IPS-15b (cell line): ENCODE results near the gene SLC38A1.

ENCODE experiments used
- H3K27me3 ChIP-seq: one replicate; pipeline ENCODE4 v1.6.1; 2013; ENCODE audit warnings: low read length; ENCODE audit not compliant: control insufficient read depth, insufficient read depth
- H3K36me3 ChIP-seq: one replicate; pipeline ENCODE4 v1.6.1; 2013; ENCODE audit warnings: low read length; ENCODE audit not compliant: control insufficient read depth, insufficient read depth
- H3K4me1 ChIP-seq: one replicate; pipeline ENCODE4 v1.6.1; 2013; ENCODE audit warnings: mild to moderate bottlenecking, low read length; ENCODE audit not compliant: control insufficient read depth, insufficient read depth
- H3K4me3 ChIP-seq: one replicate; pipeline ENCODE4 v1.5.1; 2013; ENCODE audit warnings: low read depth, low read length
- H3K9ac ChIP-seq: one replicate; pipeline ENCODE4 v1.6.1; 2013; ENCODE audit warnings: low read depth, mild to moderate bottlenecking, low read length
- H3K9me3 ChIP-seq: one replicate; pipeline ENCODE4 v1.6.1; 2013; ENCODE audit warnings: mild to moderate bottlenecking, low read length; ENCODE audit not compliant: control insufficient read depth, insufficient read depth

The SLC38A1 gene

DNA sequence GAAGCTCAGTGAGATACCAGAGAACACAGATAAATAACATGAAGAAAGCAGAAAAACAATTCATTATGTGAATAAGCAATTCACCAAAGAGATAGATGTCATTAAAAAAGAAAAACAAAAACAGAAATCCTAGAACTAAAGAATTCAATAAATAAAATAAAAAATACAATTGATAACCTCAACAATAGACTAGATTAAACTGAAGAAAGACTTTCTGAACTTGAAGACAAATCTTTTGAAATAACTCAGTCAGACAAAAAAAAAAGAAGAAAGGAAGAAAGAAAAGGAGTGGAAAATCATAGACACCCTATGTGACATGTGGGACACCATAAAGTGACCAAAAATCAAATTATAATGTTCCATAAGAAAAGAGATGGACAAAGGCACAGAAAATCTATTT lies 14.0 kb upstream of the SLC38A1 start:
- no peaks in the 10 kb centered on the region for H3K36me3 ChIP-seq
- H3K4me3 ChIP-seq = no peak overlapping the region
- H3K27me3 ChIP-seq = no peaks in the 10 kb centered on the region
- no peaks in the 10 kb centered on the region for H3K4me1 ChIP-seq
- no peak overlapping the region for H3K9ac ChIP-seq
- peaks cover 3% of the 10 kb centered on the region for H3K9me3 ChIP-seq

DNA sequence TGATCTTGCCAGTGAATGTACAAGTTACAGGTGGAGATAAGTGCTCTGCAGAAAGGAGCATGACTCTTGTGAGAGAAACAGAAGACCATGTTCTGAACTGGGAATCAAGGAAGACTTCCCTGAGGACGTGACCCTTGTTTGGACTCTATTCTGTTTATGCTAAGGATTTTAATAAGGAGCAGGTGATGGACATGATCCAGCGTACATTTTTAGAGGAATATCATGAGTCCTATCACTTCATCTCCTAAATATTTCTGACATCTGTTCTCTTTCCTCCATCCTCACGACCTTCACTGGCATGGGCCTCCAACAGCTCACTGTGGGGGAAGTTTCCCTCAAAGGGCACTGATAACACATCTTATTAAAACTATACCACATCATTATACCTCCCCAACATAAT lies 7.9 kb upstream of the SLC38A1 start:
- Histone ChIP-seq H3K4me1 (no peaks in the 10 kb centered on the region), H3K27me3 (no peaks in the 10 kb centered on the region), H3K36me3 (no peaks in the 10 kb centered on the region), H3K9me3 (no peaks in the 10 kb centered on the region), H3K4me3 (no peak overlapping the region), H3K9ac (no peak overlapping the region)

DNA sequence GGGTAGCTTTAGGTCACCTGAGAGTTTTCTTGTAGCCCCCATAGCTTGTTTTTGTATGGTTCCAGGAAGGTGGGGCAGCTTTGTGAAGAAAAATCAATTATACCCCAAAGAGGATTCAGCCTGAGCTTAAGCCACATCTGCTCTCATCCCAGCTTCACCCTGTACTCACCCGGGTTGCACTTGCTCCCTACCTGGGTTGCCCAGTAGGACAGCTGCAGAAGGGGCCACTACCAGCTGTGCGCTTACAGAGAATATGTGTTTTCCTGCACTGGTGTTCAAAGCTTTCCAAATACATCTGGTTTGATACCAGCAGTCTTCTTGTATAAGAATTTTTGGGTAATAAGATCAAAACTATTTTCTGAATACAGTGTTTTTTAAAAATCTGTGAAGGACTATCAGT lies 3.0 kb upstream of the SLC38A1 start:
- no peaks in the 10 kb centered on the region for H3K9me3 ChIP-seq
- H3K4me3 ChIP-seq = no peak overlapping the region
- H3K4me1 ChIP-seq = peaks cover 5% of the 10 kb centered on the region
- no peaks in the 10 kb centered on the region for H3K27me3 ChIP-seq
- H3K36me3 ChIP-seq = no peaks in the 10 kb centered on the region
- H3K9ac ChIP-seq = no peak overlapping the region

DNA sequence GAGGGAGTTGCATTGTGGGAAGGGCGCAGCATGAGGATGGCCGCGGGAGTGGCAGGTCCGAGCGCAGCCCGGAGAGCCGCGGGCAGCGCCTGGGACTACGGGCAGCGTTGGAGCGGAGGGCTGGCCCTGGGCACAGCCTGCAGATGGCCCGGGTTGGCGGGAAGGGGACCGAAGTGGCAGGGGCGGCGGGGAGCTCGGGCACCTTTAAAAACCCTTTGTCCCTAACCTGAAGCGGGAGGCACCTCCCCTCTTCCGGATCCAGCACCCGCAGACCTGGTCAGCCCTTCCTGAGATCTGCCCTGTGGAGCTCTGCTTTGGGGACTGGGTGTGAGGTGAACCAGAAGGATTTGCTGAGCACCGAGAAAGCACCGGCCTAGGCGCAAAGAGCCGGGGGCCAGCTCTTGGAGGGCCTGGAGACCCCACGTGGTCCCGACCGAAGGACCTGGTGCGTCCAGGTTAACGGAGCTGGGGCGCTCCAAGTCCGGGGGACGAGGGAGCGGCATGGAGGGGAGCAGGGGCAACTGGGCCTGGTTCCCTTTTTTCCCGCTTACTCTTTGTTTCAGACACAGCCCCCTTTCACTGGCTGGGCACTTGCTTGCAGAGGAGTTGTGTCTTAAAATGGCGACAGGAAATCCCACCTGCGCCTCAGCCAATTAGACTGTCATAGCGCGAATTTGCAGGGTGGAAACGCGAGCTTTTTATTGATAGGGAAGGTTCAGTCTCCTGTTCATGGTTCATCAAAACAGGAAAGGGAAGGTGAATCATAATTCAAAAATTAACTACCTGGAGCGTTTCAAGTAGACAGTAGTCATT lies 792 bp upstream of the SLC38A1 start:
- H3K4me1 ChIP-seq = peaks cover 14% of the 10 kb centered on the region
- no peaks in the 10 kb centered on the region for H3K9me3 ChIP-seq
- peak overlapping the region; percentile 98 for H3K9ac ChIP-seq
- H3K4me3 ChIP-seq = peak overlapping the region; percentile 93
- no peaks in the 10 kb centered on the region for H3K27me3 ChIP-seq
- H3K36me3 ChIP-seq = no peaks in the 10 kb centered on the region

DNA sequence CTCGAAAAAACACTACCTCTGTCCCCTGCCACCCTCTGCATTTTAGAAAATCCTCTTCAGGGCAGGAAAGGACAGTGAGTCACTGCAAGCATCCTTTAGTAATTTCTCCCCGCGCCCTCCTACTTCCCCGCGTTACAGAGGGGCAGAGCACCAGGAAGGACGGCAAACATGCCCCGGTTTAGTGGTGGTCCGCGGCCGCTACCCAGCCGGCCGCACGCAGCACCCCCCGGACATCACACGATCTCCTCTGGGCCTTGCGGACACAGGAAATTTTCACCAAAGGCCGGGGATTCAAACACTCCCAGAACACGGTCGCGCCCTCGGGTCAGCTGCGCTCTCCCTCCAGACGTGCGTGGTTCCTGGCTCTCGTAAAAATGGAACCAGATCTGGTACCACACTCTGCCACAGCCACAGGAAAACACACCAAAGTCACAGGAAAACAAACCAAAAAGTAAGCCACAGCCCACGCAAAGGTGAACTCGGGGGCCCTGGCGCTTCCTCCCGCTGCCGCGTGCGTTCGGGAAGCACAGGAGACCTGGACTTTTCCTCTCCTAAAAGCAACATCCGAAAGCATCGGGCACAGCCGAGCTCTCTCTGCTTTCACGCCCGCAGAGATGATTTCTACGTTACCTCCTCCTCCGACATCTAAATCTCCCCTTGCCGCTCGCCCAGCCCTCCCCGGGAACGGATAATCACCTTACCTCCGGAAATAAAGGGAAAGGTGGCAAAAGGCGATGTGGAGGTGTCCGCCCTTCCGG lies 839 bp downstream of the SLC38A1 start:
- peaks cover 25% of the 10 kb centered on the region for H3K4me1 ChIP-seq
- peak overlapping the region; percentile 98 for H3K9ac ChIP-seq
- no peaks in the 10 kb centered on the region for H3K36me3 ChIP-seq
- H3K9me3 ChIP-seq = no peaks in the 10 kb centered on the region
- H3K4me3 ChIP-seq = peak overlapping the region; percentile 93
- H3K27me3 ChIP-seq = no peaks in the 10 kb centered on the region

DNA sequence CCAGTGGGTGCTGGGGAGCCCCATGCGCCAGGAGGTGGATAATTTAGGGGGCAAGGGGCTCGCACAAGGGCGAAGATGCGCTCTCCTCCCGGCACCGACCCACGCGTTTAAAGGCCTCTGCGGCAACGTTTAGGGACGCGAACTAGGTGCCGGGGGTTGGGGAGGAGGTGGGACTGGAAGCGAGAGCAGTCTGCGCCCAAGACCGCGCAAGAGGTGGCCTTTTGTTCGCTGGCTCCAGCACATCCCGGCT lies 1.3 kb downstream of the SLC38A1 start:
- Histone ChIP-seq H3K4me1 (peaks cover 26% of the 10 kb centered on the region), H3K9me3 (no peaks in the 10 kb centered on the region), H3K27me3 (no peaks in the 10 kb centered on the region), H3K4me3 (peak overlapping the region; percentile 93), H3K9ac (peak overlapping the region; percentile 98), H3K36me3 (no peaks in the 10 kb centered on the region)

DNA sequence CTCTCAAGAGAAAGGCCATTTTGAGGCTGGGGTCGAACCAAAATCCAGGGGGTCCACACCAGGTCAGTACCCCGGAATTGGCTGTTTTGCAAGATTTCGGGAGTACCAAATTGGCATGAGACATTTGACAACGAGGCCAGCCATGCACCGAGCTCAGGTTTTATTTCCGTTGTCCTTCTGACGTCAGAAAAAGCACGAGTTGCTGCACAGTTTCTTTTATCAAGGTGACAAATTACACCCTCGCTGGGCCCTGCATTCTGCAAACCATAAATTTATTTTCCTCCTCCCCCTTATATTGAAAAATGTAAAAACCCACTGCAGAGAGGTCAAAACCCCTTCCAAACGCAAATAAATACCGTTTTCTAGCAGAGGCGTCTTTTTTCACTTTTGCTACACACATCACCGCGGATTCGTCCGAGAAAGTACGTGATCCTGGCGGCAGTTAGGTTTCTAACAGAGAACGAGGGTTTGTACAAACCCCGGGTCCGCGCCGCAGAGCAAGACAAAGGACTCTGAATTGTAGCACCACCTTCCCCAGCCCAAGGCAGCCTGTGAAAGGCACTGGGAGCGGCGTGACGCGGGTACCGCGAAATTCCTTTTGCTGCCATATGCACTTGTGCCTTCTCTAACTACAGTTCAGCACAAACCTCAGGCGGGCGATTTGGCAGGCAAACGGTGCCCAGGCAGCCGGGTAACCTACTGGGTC lies 1.8 kb downstream of the SLC38A1 start:
- Histone ChIP-seq H3K36me3 (no peaks in the 10 kb centered on the region), H3K9ac (peak overlapping the region; percentile 98), H3K4me1 (peaks cover 29% of the 10 kb centered on the region)

DNA sequence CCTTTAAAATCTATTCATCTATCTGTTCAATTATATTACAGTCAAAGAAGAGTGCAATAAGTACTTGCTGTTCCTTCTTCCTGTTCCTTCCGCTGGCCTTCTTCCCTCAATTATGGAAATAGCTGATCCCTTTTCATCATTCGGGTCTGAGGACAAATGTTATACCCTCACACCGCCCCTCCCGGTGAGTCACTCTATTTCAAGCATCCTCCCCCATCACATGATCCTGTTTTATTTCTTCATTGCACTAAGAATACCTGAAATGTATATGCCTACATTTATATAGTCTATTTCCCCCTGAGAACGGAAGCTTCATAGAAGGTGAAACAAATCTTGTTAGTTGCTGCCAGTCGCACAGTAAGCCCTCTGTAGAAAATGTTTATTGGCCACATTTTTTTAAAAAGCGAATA lies 2.5 kb downstream of the SLC38A1 start:
- Histone ChIP-seq H3K36me3 (no peaks in the 10 kb centered on the region), H3K4me3 (peak overlapping the region; percentile 93), H3K9me3 (no peaks in the 10 kb centered on the region), H3K27me3 (no peaks in the 10 kb centered on the region), H3K4me1 (peaks cover 35% of the 10 kb centered on the region), H3K9ac (peak overlapping the region; percentile 98)

More for the DNA sequence above, 1.8 kb downstream of the SLC38A1 start:
- no peaks in the 10 kb centered on the region for H3K27me3 ChIP-seq
- H3K9me3 ChIP-seq = no peaks in the 10 kb centered on the region
- H3K4me3 ChIP-seq = peak overlapping the region; percentile 93

DNA sequence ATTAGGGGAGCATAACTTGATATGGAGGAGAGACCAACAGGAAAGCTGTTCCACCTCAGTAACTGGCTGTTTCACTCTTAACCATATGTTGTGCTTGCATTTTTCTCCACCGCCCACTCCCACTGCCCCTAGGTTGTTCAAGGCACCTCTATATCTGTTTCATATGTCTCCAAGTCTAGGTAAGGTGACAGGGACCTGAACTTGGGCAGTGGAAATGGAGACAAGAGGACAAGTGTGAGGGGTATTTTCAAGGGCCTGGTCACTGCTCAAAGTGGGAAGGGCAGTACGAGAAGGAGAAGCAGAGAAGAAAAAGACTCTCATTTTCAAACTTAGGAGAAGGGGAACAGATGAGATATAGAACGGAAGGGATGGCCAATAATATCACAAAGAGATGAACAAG lies 3.1 kb downstream of the SLC38A1 start:
- Histone ChIP-seq H3K4me3 (peak overlapping the region; percentile 93), H3K9ac (no peak overlapping the region)

DNA sequence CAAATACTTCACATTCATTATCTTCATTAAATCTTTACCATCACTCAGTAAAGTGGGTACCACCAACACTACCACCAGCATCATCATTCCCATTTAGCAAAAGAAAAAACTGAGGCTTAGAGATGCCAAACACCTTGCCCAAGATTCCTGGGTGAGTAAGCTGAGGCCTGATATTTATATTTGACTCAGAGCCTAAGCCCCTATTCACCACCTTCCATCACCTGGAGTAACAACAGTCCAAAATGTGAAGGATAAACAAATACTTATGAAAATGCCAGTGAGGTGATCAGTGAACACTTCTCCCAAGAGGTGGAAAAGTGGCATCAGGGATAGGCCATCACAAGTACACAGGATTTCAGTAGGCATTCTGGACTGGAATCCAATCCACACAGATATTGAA lies 3.7 kb downstream of the SLC38A1 start:
- Histone ChIP-seq H3K27me3 (no peaks in the 10 kb centered on the region), H3K9me3 (no peaks in the 10 kb centered on the region), H3K4me1 (peaks cover 45% of the 10 kb centered on the region), H3K9ac (no peak overlapping the region), H3K4me3 (peak overlapping the region; percentile 93), H3K36me3 (no peaks in the 10 kb centered on the region)

More for the DNA sequence above, 3.1 kb downstream of the SLC38A1 start:
- no peaks in the 10 kb centered on the region for H3K27me3 ChIP-seq
- peaks cover 42% of the 10 kb centered on the region for H3K4me1 ChIP-seq
- no peaks in the 10 kb centered on the region for H3K36me3 ChIP-seq
- H3K9me3 ChIP-seq = no peaks in the 10 kb centered on the region

DNA sequence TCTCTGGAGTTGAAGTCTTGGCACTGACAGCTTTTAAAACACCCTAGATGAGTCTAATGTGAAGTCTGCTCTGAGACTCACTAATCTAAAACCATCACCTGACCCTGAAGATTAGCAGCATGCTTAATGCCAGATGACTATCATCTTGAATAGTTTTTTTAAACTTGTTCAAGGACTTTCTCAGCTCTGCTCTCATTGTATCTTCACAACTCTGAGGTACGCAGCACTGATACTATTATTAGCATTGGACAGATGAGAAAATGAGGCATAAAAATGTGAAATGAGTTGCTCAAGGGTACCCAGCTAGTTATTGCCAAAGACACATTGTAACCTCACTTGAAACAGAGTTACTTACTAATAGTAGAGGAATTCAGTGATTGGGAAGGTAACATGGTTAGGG lies 4.8 kb downstream of the SLC38A1 start:
- Histone ChIP-seq H3K27me3 (no peaks in the 10 kb centered on the region), H3K36me3 (no peaks in the 10 kb centered on the region), H3K4me3 (no peak overlapping the region), H3K9me3 (no peaks in the 10 kb centered on the region), H3K4me1 (peaks cover 47% of the 10 kb centered on the region), H3K9ac (no peak overlapping the region)
